Muscle layer of duodenum (tissue), 2 donors: ENCODE measurements around the gene BAIAP2L2.
A peak's percentile ranks its signal among the peaks of the same experiment; 100 is the strongest.

ENCODE experiments used
- H3K27ac ChIP-seq: one replicate; pipeline ENCODE4 v1.7.0; 2013; ENCODE audit warnings: mild to moderate bottlenecking, low read length
- H3K27me3 ChIP-seq: one replicate; pipeline ENCODE4 v1.7.0; 2013; ENCODE audit warnings: low read depth, mild to moderate bottlenecking, control low read depth, low read length
- H3K36me3 ChIP-seq, 2 donors: one replicate each; pipeline ENCODE4 v1.7.0; 2013; ENCODE audit warnings: low read length in 2 of 2, control low read depth in 1 of 2, mild to moderate bottlenecking in 1 of 2; ENCODE audit not compliant: insufficient read depth in 2 of 2, control insufficient read depth in 1 of 2
- H3K4me1 ChIP-seq, 2 donors: one replicate each; pipeline ENCODE4 v1.7.0; 2013; ENCODE audit warnings: low read length in 2 of 2, mild to moderate bottlenecking in 2 of 2, control low read depth in 1 of 2, moderate library complexity in 1 of 2; ENCODE audit not compliant: insufficient read depth in 2 of 2, control insufficient read depth in 1 of 2
- H3K4me3 ChIP-seq, 2 donors: one replicate each; pipeline ENCODE4 v1.7.0; 2013; ENCODE audit warnings: low read length in 2 of 2, low read depth in 1 of 2, mild to moderate bottlenecking in 1 of 2
- H3K9me3 ChIP-seq, 2 donors: one replicate each; pipeline ENCODE4 v1.7.0; 2013; ENCODE audit warnings: low read length in 2 of 2, control low read depth in 1 of 2, mild to moderate bottlenecking in 1 of 2; ENCODE audit not compliant: control insufficient read depth in 1 of 2
- donor health status: healthy.

Gene BAIAP2L2

DNA sequence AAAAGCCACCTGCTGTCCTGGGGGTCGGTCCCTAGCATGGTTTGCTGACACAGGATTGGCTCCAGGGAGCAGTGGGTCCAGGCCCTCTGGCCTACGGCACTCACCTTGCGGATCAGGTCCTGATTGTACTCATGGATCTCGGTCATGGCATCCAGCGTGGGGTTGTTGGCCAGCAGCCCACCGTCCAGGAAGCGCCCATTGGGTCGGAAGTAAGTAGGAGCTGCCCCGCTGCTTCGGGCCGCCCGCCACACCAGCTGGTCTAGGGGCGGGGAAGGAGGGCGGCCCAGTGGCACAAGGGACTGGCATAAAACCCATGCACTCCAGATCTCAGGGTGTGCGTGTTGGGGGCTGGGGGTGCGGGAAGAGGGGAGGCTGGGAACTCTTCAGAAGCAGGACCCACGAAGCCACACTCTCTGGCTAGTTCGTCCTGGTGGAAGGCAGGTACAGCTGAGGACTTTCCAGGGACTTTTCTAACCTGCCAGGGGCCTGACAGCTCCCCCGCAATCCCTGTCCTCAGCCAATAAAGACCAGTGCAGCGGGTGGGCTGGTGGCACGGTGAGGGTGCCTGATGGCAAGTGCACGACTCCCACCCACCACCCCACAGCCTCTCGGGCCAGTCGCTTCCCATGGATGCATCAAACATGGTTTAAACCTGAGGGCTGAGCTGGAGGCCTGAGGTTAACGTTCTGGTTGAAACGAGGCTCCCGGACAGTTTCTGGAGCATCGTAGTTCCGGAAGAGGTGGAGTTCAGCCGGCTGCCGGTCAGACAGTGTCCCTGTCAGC, 5.1 kb upstream of the BAIAP2L2 start:
- Histone ChIP-seq H3K36me3 (peaks cover 0 to 5% of the 10 kb centered on the region in 2 donors), H3K4me3 (no peak overlapping the region), H3K4me1 (peaks cover 0 to 5% of the 10 kb centered on the region in 2 donors), H3K27ac (no peak overlapping the region), H3K9me3 (no peaks in the 10 kb centered on the region), H3K27me3 (no peaks in the 10 kb centered on the region)

GRCh38 chr22:38114484-38115398, 4.3 kb upstream of the BAIAP2L2 start:
- no peaks in the 10 kb centered on the region for H3K27me3 ChIP-seq
- H3K4me1 ChIP-seq, result peaks cover 0 to 5% of the 10 kb centered on the region in 2 donors
- H3K27ac ChIP-seq, result no peak overlapping the region
- H3K36me3 ChIP-seq, result peaks cover 0 to 5% of the 10 kb centered on the region in 2 donors
- H3K4me3 ChIP-seq, result no peak overlapping the region
- no peaks in the 10 kb centered on the region for H3K9me3 ChIP-seq

DNA sequence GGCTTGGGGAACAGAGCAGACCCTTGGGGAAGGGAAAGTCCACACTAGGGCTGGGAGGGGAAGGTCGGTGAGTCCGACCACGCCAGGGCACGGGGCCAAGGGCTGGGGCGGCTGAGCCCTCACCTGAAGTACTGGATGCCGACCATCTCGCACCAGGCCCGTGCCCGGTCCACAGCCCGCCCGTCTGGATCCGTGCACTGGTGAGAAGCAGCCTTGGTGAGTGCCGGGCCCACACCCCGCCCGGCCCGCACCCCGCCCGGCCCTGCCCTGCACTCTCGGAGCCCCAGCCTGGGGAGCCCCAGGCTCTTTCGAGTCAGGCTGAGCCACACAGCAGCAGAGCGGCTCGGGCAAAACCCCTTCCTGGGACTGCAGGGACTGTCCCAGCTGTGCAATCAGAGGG, 1.9 kb upstream of the BAIAP2L2 start:
- H3K36me3 ChIP-seq, result no peaks in the 10 kb centered on the region
- H3K27me3 ChIP-seq, result no peaks in the 10 kb centered on the region
- no peaks in the 10 kb centered on the region for H3K9me3 ChIP-seq
- no peak overlapping the region for H3K4me3 ChIP-seq
- H3K4me1 ChIP-seq, result peaks cover 0 to 5% of the 10 kb centered on the region in 2 donors
- H3K27ac ChIP-seq, result no peak overlapping the region

DNA sequence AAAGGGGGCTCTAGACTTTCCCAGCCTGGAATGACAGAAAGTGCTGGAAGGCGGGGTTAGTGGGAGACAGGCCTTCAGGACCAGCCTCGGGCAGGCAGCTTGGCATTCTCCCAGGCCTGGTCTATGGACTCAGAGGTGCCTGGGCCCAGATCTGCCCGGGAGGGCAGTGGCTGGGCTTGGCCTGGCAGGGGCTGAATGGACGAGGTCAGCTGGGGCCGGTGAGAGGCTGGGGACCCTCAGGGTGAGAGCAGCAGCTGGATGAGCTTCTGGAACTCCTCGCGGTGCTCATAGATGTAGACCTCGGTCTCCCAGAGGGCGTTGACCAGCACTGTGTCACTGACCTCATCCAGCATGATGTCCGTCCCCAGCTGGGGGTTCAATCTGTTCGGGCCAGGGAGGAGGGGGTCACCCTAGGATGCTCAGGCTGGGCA, 1.5 kb upstream of the BAIAP2L2 start:
- no peaks in the 10 kb centered on the region for H3K27me3 ChIP-seq
- H3K9me3 ChIP-seq, result no peaks in the 10 kb centered on the region
- peak overlapping the region; percentile 80 for H3K27ac ChIP-seq
- no peaks in the 10 kb centered on the region for H3K36me3 ChIP-seq
- no peak overlapping the region for H3K4me3 ChIP-seq
- peaks cover 0 to 5% of the 10 kb centered on the region in 2 donors for H3K4me1 ChIP-seq

GRCh38 chr22:38110863-38111852, 674 bp upstream of the BAIAP2L2 start:
- no peaks in the 10 kb centered on the region for H3K27me3 ChIP-seq
- no peaks in the 10 kb centered on the region for H3K36me3 ChIP-seq
- H3K27ac ChIP-seq, result peak overlapping the region; percentile 80
- no peaks in the 10 kb centered on the region for H3K9me3 ChIP-seq
- peaks cover 0 to 5% of the 10 kb centered on the region in 2 donors for H3K4me1 ChIP-seq
- no peak overlapping the region for H3K4me3 ChIP-seq

- no peaks in the 10 kb centered on the region for H3K9me3 ChIP-seq
- H3K36me3 ChIP-seq, result no peaks in the 10 kb centered on the region
- H3K27me3 ChIP-seq, result no peaks in the 10 kb centered on the region
- no peak overlapping the region for H3K27ac ChIP-seq
- peak overlapping the region in 1 of 2 donors; percentile 39 for H3K4me3 ChIP-seq
- H3K4me1 ChIP-seq, result peaks cover 0 to 2% of the 10 kb centered on the region in 2 donors
Measured at GRCh38 chr22:38109371-38110001, 998 bp downstream of the BAIAP2L2 start.

DNA sequence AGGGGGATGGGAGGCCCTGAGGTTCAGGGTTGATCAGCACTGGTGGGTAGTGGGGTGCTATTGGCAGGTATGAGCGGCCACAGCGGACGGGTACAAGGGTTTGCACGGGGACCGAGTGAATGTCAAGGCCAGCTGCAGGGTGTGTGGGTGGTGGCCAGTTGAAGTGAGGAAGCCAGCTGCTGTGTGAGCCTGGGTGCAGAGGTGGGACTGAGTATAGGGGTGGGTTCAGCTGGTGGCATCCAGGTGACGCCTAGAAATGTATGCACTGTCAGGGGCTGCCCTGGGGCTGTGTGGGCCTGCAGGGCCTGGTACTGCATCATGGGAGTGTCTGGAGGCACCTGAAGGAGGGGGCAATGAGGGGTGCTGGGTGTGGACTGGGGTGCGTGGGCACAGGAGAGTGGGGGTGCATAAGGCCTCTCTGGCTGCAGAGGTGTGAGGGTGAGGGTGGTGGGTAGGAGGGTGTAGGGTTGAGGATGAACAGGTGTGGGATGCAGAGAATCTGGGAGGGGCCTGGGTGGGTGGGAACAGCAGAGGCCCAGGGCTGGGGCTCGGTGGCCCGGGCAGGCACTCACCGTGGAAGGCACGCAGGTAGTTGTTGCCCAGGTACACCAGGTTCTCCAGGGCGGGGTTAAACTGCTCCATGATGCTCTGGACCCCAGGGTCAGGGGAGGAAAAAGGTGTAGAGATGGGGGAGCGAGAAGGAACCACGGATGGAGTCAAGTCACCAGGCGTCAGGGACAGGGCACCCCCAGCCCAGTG, 1.7 kb downstream of the BAIAP2L2 start:
- Histone ChIP-seq H3K4me3 (no peak overlapping the region), H3K9me3 (no peaks in the 10 kb centered on the region), H3K36me3 (no peaks in the 10 kb centered on the region), H3K4me1 (no peaks in the 10 kb centered on the region), H3K27ac (no peak overlapping the region), H3K27me3 (no peaks in the 10 kb centered on the region)

DNA sequence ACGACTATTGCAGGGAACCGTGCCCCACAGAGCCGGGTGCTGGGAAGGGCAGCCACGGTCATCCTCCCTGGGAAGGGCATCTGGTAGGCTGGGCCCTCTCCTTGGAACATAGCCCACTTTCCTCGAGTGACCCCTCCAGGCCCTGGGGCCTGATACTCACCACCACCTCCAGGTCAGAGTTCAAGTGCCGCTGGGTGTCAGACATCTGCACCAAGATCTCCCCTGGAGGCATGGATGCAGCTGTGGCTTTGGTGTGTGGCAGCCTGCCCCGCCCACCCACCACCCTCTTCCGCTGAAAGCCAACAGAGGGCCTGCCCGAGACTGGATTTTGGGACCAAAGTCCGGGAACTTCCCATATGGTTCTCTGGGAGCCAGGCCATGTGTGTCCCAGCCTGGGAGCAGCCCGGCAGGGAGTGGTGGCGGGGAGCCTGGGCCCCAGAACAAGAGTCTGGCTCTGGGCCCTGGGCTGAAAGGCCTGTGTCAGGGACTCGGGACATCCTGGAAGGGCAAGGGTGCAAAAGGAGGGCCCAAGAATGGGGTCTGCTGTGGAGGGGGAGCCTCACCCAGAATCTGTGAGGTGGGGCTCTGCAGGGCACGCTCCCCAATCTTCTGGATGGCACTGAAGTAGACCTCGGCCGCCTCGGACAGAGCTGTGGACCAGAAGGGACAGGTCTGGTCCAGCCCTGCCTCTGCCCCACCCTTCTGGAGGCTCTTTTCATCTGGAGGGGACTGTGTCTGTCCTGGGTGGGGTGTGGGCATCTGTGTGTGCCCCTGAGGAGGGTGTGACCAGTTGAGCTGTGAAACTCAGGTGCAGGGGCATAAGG, 2.6 kb downstream of the BAIAP2L2 start:
- H3K36me3 ChIP-seq, result no peaks in the 10 kb centered on the region
- no peaks in the 10 kb centered on the region for H3K27me3 ChIP-seq
- no peaks in the 10 kb centered on the region for H3K4me1 ChIP-seq
- no peak overlapping the region for H3K4me3 ChIP-seq
- H3K9me3 ChIP-seq, result no peaks in the 10 kb centered on the region
- H3K27ac ChIP-seq, result no peak overlapping the region

DNA sequence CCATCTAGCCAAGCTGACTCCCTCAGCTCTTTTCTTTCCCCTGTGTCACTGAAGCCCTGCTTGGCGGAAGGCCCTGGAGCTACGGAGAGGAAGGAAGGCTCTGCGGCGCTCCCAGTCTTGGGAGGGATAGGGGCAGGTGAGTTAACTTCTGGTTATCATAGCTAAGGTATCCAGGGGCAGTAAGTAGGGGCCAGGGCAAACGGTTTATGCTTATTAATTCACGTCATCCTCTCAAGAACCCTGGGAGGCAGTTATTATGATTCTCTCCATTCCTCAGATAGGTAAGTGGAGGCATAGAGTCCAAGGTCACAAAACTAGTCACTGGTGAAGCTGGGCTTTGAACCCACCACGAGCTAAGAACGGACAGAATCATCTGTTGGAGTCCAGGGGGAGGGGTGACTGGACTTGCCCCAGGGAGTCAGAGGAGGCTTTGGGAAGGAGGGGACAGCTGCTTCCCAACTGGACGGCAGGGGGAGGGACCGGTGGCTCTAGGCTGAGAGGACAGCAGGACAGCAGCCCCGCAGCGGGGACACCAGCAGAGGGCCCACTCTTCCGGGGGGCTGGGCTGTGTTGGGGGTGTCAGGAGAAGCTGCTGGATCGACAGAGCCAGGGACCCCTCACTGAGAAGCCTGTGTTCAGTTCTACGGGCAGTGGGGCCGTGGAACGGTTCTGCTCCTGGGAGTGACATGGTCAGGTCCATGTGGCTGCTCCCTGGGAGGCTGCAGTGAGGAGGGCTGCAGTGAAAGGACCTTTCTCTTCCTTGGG, 3.5 kb downstream of the BAIAP2L2 start:
- no peaks in the 10 kb centered on the region for H3K4me1 ChIP-seq
- no peak overlapping the region for H3K27ac ChIP-seq
- no peaks in the 10 kb centered on the region for H3K36me3 ChIP-seq
- no peaks in the 10 kb centered on the region for H3K9me3 ChIP-seq
- no peak overlapping the region for H3K4me3 ChIP-seq
- no peaks in the 10 kb centered on the region for H3K27me3 ChIP-seq
